Uterus (tissue), 2 donors: ENCODE data around the gene LRRC4C.

Source experiments
- CTCF ChIP-seq, 4 experiments: fragments of 200-600 bp in 2 of 4; fragments of 450-650 bp in 2 of 4; sonication (generic) in 2 of 4; IDR thresholded peaks; one replicate each; pipeline ENCODE4 v1.5.1; 2016 to 2019; ENCODE audit warnings: antibody characterized with exemption in 4 of 4, mild to moderate bottlenecking in 2 of 4, moderate library complexity in 1 of 4
- POLR2A ChIP-seq, 2 donors: fragments of 450-650 bp; IDR thresholded peaks; one replicate each; pipeline ENCODE4 v1.6.1; 2016; ENCODE audit warnings: antibody characterized with exemption in 2 of 2, mild to moderate bottlenecking in 1 of 2, moderate library complexity in 1 of 2

- TF ChIP-seq CTCF (IDR thresholded peaks at IDR 0.05): peak; percentile 18 to 39 (median 30)
- no peak for TF ChIP-seq POLR2A (IDR thresholded peaks at IDR 0.05)
These were observed 1.7 kb upstream of the LRRC4C start for GRCh38 chr11:41461057-41461681.
